ENCODE data around the gene LRRC8C. TPM values are rescaled to one million over a fixed set of nuclear protein-coding genes. Genes with fewer than 3 reads are reported as not detected.

Gene LRRC8C
- total and polyA plus RNA-seq, 8 donors = 8.3 to 11.6 (median 9.2) TPM

GRCh38 chr1:89723863-89724262 lies 90.9 kb downstream of the LRRC8C start:
- peaks cover 21 to 70% of the 10 kb centered on the region in 2 donors for H3K4me1 ChIP-seq
- H3K4me3 ChIP-seq = no peak overlapping the region
- H3K9me3 ChIP-seq = no peaks in the 10 kb centered on the region
- no peaks in the 10 kb centered on the region for H3K36me3 ChIP-seq
- DNase-seq = peak in 1 of 4 donors; percentile 35
- H3K27ac ChIP-seq = peak overlapping the region; percentile 36 to 78
- no peak for TF ChIP-seq CTCF (IDR thresholded peaks at IDR 0.05)
- no peak for ATAC-seq
- H3K27me3 ChIP-seq = no peaks in the 10 kb centered on the region
- intact Hi-C loops (cut with DNase I) = no loop called here

- peak in 1 of 4 donors; percentile 40 for DNase-seq
- Histone ChIP-seq H3K4me3 (no peak overlapping the region), H3K27me3 (no peaks in the 10 kb centered on the region), H3K36me3 (no peaks in the 10 kb centered on the region), H3K9me3 (no peaks in the 10 kb centered on the region), H3K27ac (peak overlapping the region; percentile 36 to 78), H3K4me1 (peaks cover 16 to 64% of the 10 kb centered on the region in 2 donors)
- no peak for TF ChIP-seq CTCF (IDR thresholded peaks at IDR 0.05)
- intact Hi-C loops (cut with DNase I) = no loop called here
- ATAC-seq = peak; percentile 58
These were observed 91.6 kb downstream of the LRRC8C start for GRCh38 chr1:89724369-89725010.

GRCh38 chr1:89725011-89725370 lies 92.1 kb downstream of the LRRC8C start:
- peaks cover 11 to 59% of the 10 kb centered on the region in 2 donors for H3K4me1 ChIP-seq
- H3K27ac ChIP-seq = peak overlapping the region; percentile 36 to 78
- ATAC-seq (peak; percentile 28), DNase-seq (peak in 1 of 4 donors; percentile 45)
- H3K4me3 ChIP-seq = no peak overlapping the region
- H3K9me3 ChIP-seq = no peaks in the 10 kb centered on the region
- no peak for TF ChIP-seq CTCF (IDR thresholded peaks at IDR 0.05)
- no peaks in the 10 kb centered on the region for H3K36me3 ChIP-seq
- intact Hi-C loops (cut with DNase I) = no loop called here
- H3K27me3 ChIP-seq = no peaks in the 10 kb centered on the region

- intact Hi-C loops (cut with DNase I) = no loop called here
- H3K36me3 ChIP-seq = no peaks in the 10 kb centered on the region
These were observed 92.7 kb downstream of the LRRC8C start for GRCh38 chr1:89725631-89726030.

More at GRCh38 chr1:89725631-89726030, 92.7 kb downstream of the LRRC8C start:
- H3K4me3 ChIP-seq = no peak overlapping the region
- H3K4me1 ChIP-seq = peaks cover 7 to 52% of the 10 kb centered on the region in 2 donors
- H3K27me3 ChIP-seq = no peaks in the 10 kb centered on the region
- peak overlapping the region; percentile 36 to 78 for H3K27ac ChIP-seq
- DNase-seq (no peak), ATAC-seq (no peak)
- no peaks in the 10 kb centered on the region for H3K9me3 ChIP-seq
- no peak for TF ChIP-seq CTCF (IDR thresholded peaks at IDR 0.05)
